Parathyroid adenoma (tissue), 2 donors: ENCODE data around the gene PDGFC.

Source experiments
- H2AFZ ChIP-seq: fragments of 300-600 bp; sonication (generic); one replicate; pipeline ENCODE4 v1.7.0; 2017; ENCODE audit warnings: antibody characterized with exemption, mild to moderate bottlenecking
- H3K27ac ChIP-seq: fragments of 300-600 bp; sonication (generic); one replicate; pipeline ENCODE4 v1.7.0; 2017
- H3K27me3 ChIP-seq: fragments of 300-600 bp; sonication (generic); one replicate; pipeline ENCODE4 v1.7.0; 2017; ENCODE audit warnings: low read length; ENCODE audit not compliant: control insufficient read depth, insufficient read depth
- H3K36me3 ChIP-seq: fragments of 300-600 bp; sonication (generic); one replicate; pipeline ENCODE4 v1.7.0; 2017; ENCODE audit warnings: low read length; ENCODE audit not compliant: control insufficient read depth, insufficient read depth
- H3K4me1 ChIP-seq: fragments of 300-600 bp; sonication (generic); one replicate; pipeline ENCODE4 v1.7.0; 2017; ENCODE audit warnings: control low read depth
- H3K4me2 ChIP-seq: fragments of 300-600 bp; sonication (generic); one replicate; pipeline ENCODE4 v1.7.0; 2017; ENCODE audit warnings: low read length
- H3K4me3 ChIP-seq: fragments of 300-600 bp; sonication (generic); one replicate; pipeline ENCODE4 v1.7.0; 2017; ENCODE audit warnings: low read depth, low read length
- H3K79me2 ChIP-seq: fragments of 300-600 bp; sonication (generic); one replicate; pipeline ENCODE4 v1.7.0; 2017; ENCODE audit warnings: control low read depth
- H3K9ac ChIP-seq: fragments of 300-600 bp; sonication (generic); one replicate; pipeline ENCODE4 v1.7.0; 2017; ENCODE audit warnings: mild to moderate bottlenecking
- H3K9me3 ChIP-seq: fragments of 300-600 bp; sonication (generic); one replicate; pipeline ENCODE4 v1.7.0; 2017; ENCODE audit warnings: low read length; ENCODE audit not compliant: control insufficient read depth
- TF ChIP-seq, protein P1 (sequence below): fragments of 300-600 bp; sonication (generic); IDR thresholded peaks from one replicate; pipeline ENCODE4 v1.7.0; 2017; ENCODE audit warnings: antibody characterized with exemption, mild to moderate bottlenecking
- donor health status: primary hyperparathyroidism.

PDGFC gene

DNA sequence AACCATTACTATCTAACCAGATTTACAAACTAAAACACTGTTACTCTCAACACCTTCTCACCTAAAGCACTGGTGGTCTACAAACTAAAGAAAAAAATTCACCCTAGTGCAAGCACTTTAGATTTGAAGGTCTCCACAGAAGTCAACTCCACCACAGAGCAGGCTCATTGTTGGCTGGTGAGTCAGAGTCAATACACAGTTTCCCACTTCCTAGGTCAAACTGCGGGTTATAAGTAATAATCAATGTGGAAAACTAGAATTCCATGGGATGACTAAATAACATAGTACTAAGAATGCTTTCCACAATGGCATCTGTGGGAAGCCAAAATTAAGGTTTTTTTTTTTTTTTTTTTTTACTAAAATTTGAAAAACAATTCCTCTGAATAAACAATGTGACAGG lies 191.8 kb downstream of the PDGFC start:
- H3K36me3 ChIP-seq, result no peaks in the 10 kb centered on the region
- TF ChIP-seq, protein P1, sequence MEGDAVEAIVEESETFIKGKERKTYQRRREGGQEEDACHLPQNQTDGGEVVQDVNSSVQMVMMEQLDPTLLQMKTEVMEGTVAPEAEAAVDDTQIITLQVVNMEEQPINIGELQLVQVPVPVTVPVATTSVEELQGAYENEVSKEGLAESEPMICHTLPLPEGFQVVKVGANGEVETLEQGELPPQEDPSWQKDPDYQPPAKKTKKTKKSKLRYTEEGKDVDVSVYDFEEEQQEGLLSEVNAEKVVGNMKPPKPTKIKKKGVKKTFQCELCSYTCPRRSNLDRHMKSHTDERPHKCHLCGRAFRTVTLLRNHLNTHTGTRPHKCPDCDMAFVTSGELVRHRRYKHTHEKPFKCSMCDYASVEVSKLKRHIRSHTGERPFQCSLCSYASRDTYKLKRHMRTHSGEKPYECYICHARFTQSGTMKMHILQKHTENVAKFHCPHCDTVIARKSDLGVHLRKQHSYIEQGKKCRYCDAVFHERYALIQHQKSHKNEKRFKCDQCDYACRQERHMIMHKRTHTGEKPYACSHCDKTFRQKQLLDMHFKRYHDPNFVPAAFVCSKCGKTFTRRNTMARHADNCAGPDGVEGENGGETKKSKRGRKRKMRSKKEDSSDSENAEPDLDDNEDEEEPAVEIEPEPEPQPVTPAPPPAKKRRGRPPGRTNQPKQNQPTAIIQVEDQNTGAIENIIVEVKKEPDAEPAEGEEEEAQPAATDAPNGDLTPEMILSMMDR, result no peak
- H3K27ac ChIP-seq, result no peak overlapping the region
- H3K27me3 ChIP-seq, result no peaks in the 10 kb centered on the region
- H3K9ac ChIP-seq, result no peak overlapping the region
- no peak overlapping the region for H3K4me2 ChIP-seq
- no peak overlapping the region for H2AFZ ChIP-seq
- H3K4me1 ChIP-seq, result peaks cover 8% of the 10 kb centered on the region
- peaks cover 10% of the 10 kb centered on the region for H3K79me2 ChIP-seq
- H3K9me3 ChIP-seq, result no peaks in the 10 kb centered on the region
- H3K4me3 ChIP-seq, result no peak overlapping the region

DNA sequence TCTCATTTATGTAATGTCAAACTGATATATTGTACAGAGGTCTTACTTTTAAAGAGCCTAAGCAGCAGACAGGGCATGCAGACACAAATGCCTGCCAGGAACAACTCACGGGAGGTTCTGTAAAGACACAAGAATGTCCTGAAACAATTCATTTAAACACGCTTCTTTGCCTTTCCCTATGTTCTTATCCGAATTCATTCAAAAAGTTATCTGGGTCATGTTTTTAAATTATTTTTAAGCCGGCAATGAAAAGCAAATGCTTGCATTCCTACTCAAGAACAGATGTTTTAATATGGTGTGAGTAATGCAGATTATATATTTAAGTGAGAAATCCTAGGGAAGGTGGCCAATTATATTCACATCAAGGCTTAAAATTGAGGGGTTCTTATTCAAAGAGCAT lies 192.6 kb downstream of the PDGFC start:
- Histone ChIP-seq H3K36me3 (no peaks in the 10 kb centered on the region), H3K4me1 (peaks cover 10% of the 10 kb centered on the region), H3K9ac (no peak overlapping the region), H3K4me3 (no peak overlapping the region), H3K79me2 (peaks cover 10% of the 10 kb centered on the region), H3K27ac (no peak overlapping the region), H3K4me2 (no peak overlapping the region), H3K27me3 (no peaks in the 10 kb centered on the region), H3K9me3 (no peaks in the 10 kb centered on the region), H2AFZ (no peak overlapping the region)
- TF ChIP-seq, protein P1, result no peak

DNA sequence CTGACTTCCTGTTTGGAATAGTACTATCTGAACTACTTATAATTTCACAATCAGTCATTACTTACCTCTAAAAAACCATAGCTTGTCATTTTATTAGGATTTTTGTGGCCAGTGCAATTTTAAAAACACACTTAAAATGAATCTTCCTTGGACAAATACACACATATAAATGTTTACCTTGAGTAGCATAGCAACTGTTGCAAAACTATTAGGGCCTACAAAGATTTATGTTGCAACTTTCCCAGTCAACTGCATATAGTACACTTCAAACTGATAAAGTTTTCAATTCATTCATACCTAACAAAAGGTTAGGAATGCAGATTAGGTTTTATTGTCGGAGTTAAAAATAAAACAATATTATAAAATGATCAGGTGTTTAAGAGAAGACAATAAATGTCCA lies 193.0 kb downstream of the PDGFC start:
- Histone ChIP-seq H3K79me2 (peaks cover 9% of the 10 kb centered on the region), H3K4me2 (no peak overlapping the region), H3K4me3 (no peak overlapping the region), H3K27me3 (no peaks in the 10 kb centered on the region), H3K9ac (no peak overlapping the region), H3K27ac (no peak overlapping the region), H3K9me3 (no peaks in the 10 kb centered on the region), H3K4me1 (peaks cover 13% of the 10 kb centered on the region), H2AFZ (no peak overlapping the region), H3K36me3 (no peaks in the 10 kb centered on the region)
- TF ChIP-seq, protein P1, result no peak

DNA sequence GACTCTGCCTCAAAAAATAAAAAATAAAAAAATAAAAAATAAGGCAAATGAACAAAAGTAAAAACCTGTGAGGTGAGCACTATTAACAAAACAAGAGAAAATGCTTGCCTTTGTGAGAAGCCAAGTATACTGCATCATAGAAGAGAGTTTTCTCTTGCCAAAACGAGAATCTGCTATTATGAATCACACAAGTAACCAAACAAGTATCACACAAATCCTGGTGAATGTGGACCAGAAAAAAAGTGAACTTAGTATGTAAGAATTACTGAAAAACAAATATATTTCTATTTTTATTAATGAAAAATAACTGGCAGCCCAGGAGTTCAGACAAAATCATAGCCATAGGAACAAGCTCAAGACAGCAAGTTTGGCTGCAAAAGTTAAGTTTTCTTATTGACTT lies 193.5 kb downstream of the PDGFC start:
- Histone ChIP-seq H3K79me2 (peaks cover 7% of the 10 kb centered on the region), H3K9ac (no peak overlapping the region), H2AFZ (no peak overlapping the region), H3K9me3 (no peaks in the 10 kb centered on the region), H3K4me3 (no peak overlapping the region), H3K36me3 (no peaks in the 10 kb centered on the region), H3K27me3 (no peaks in the 10 kb centered on the region), H3K27ac (no peak overlapping the region), H3K4me1 (peaks cover 17% of the 10 kb centered on the region), H3K4me2 (no peak overlapping the region)
- TF ChIP-seq, protein P1, result no peak

DNA sequence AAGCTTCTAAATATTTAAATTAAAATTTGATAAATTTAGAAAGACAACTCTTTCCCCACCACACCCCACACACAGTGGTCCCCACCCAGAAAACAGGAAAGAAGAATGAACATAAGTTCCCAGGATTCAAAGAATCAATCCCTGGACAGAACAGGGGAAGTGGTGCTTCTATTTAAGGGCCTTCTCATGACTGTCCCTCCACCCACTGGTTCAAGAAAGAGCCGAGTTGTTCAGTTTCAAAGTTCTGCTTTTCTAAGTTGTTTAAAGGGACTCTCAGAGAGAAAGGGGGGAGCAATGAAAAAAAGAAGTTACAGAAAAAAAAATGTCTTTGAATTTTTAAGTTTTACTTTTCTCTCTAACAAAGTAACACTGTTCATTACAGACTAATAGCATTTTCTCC lies 195.8 kb downstream of the PDGFC start:
- TF ChIP-seq, protein P1, result no peak
- Histone ChIP-seq H3K79me2 (no peaks in the 10 kb centered on the region), H3K4me1 (peaks cover 17% of the 10 kb centered on the region), H2AFZ (no peak overlapping the region), H3K4me2 (no peak overlapping the region), H3K27me3 (no peaks in the 10 kb centered on the region), H3K4me3 (no peak overlapping the region), H3K9me3 (no peaks in the 10 kb centered on the region), H3K36me3 (no peaks in the 10 kb centered on the region), H3K27ac (peak overlapping the region; percentile 91), H3K9ac (no peak overlapping the region)
